ENCODE results near the gene LRP3. TPM values are rescaled to one million over a fixed set of nuclear protein-coding genes. Genes with fewer than 3 reads are reported as not detected.

The LRP3 gene
- total RNA-seq, 1 experiment from 2014 or later, result 29.0 TPM

DNA sequence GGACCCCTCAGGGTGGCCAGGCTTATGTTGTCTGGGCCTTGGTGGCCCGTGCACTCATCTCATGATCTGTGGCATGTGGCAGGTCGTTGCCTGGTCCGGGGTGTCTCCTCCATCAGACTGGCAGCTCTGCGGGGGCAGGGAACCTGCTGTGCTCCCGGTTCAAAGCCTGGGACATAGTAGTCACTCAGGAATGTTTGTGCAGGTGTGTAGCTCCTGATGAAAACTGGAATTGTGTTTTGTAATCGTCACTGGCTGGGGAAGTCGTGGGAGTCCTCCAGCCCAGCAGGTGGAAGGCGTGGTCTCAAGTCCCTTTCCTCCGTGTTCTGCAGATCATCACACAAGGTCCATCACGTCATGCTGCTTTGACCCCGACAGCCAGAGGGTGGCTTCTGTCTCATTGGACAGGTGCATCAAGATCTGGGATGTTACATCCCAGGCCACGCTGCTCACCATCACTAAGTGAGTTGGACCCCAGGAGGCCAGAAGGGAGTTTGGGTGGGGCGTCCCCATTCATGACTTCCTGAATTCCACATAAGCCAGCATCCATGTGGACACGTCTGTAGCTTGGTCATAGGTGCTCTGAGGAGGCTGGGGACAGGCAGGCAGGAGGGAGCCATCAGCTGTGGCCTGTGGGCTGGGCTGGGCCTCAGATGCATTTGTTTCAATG is 43.1 kb upstream of the LRP3 start:
- no TSS peak for BruUV-seq (replicated peaks)
- TF ChIP-seq, protein P1, sequence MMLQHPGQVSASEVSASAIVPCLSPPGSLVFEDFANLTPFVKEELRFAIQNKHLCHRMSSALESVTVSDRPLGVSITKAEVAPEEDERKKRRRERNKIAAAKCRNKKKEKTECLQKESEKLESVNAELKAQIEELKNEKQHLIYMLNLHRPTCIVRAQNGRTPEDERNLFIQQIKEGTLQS (IDR thresholded peaks at IDR 0.05), result no peak
- TF ChIP-seq, protein P2, sequence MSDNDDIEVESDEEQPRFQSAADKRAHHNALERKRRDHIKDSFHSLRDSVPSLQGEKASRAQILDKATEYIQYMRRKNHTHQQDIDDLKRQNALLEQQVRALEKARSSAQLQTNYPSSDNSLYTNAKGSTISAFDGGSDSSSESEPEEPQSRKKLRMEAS (IDR thresholded peaks at IDR 0.05), result no peak
- TF ChIP-seq SIN3A (IDR thresholded peaks at IDR 0.05; ENCODE audit: low read depth), result no peak
- no peak for TF ChIP-seq TCF7L2 (IDR thresholded peaks at IDR 0.05; ENCODE audit: borderline replicate concordance, extremely low read depth, insufficient read depth, insufficient read length)
- TF ChIP-seq YY1 (IDR thresholded peaks at IDR 0.05; ENCODE audit: extremely low read depth, insufficient replicate concordance, low read depth, low read length), result no peak
- TF ChIP-seq, protein P3, sequence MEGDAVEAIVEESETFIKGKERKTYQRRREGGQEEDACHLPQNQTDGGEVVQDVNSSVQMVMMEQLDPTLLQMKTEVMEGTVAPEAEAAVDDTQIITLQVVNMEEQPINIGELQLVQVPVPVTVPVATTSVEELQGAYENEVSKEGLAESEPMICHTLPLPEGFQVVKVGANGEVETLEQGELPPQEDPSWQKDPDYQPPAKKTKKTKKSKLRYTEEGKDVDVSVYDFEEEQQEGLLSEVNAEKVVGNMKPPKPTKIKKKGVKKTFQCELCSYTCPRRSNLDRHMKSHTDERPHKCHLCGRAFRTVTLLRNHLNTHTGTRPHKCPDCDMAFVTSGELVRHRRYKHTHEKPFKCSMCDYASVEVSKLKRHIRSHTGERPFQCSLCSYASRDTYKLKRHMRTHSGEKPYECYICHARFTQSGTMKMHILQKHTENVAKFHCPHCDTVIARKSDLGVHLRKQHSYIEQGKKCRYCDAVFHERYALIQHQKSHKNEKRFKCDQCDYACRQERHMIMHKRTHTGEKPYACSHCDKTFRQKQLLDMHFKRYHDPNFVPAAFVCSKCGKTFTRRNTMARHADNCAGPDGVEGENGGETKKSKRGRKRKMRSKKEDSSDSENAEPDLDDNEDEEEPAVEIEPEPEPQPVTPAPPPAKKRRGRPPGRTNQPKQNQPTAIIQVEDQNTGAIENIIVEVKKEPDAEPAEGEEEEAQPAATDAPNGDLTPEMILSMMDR (IDR thresholded peaks at IDR 0.05 in 2 of 3, conservative IDR thresholded peaks at IDR 0.05 in 1 of 3; ENCODE audit: borderline replicate concordance in 1 of 3, insufficient read depth in 1 of 3, low read depth in 2 of 3, low read length in 2 of 3), result no peak
- no peak for TF ChIP-seq JUND (IDR thresholded peaks at IDR 0.05)
- no peak for TF ChIP-seq EGR1 (IDR thresholded peaks at IDR 0.05; ENCODE audit: low read depth)
- TF ChIP-seq, protein P4, sequence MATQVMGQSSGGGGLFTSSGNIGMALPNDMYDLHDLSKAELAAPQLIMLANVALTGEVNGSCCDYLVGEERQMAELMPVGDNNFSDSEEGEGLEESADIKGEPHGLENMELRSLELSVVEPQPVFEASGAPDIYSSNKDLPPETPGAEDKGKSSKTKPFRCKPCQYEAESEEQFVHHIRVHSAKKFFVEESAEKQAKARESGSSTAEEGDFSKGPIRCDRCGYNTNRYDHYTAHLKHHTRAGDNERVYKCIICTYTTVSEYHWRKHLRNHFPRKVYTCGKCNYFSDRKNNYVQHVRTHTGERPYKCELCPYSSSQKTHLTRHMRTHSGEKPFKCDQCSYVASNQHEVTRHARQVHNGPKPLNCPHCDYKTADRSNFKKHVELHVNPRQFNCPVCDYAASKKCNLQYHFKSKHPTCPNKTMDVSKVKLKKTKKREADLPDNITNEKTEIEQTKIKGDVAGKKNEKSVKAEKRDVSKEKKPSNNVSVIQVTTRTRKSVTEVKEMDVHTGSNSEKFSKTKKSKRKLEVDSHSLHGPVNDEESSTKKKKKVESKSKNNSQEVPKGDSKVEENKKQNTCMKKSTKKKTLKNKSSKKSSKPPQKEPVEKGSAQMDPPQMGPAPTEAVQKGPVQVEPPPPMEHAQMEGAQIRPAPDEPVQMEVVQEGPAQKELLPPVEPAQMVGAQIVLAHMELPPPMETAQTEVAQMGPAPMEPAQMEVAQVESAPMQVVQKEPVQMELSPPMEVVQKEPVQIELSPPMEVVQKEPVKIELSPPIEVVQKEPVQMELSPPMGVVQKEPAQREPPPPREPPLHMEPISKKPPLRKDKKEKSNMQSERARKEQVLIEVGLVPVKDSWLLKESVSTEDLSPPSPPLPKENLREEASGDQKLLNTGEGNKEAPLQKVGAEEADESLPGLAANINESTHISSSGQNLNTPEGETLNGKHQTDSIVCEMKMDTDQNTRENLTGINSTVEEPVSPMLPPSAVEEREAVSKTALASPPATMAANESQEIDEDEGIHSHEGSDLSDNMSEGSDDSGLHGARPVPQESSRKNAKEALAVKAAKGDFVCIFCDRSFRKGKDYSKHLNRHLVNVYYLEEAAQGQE (IDR thresholded peaks at IDR 0.05; ENCODE audit: low read depth), result no peak
- TF ChIP-seq CEBPB (IDR thresholded peaks at IDR 0.05; ENCODE audit: low read depth), result no peak
- Histone ChIP-seq H3K9me2 (ENCODE audit: insufficient read depth) (no peaks in the 10 kb centered on the region), H3K4me2 (ENCODE audit: low read length) (no peak overlapping the region), H3K27ac (ENCODE audit: low read depth, low read length) (no peak overlapping the region), H3K36me3 (ENCODE audit: control insufficient read depth in 1 of 2, insufficient read depth in 2 of 2, low read length in 2 of 2) (no peaks in the 10 kb centered on the region), H3K27me3 (ENCODE audit: insufficient read depth, low read length) (no peaks in the 10 kb centered on the region), H2AFZ (ENCODE audit: low read depth, low read length, poor library complexity, severe bottlenecking) (no peak overlapping the region), H3K9me3 (ENCODE audit: control insufficient read depth in 1 of 2, insufficient read depth in 1 of 2, low read depth in 1 of 2, low read length in 2 of 2) (no peaks in the 10 kb centered on the region), H3K4me3 (replicated peaks in 1 of 2; ENCODE audit: low read depth in 1 of 2, low read length in 2 of 2) (no peak overlapping the region), H4K20me1 (ENCODE audit: insufficient read depth) (no peaks in the 10 kb centered on the region), H3K9ac (ENCODE audit: low read length) (no peak overlapping the region), H3K79me2 (ENCODE audit: insufficient read depth, low read length) (no peaks in the 10 kb centered on the region), H3K4me1 (ENCODE audit: control insufficient read depth in 1 of 2, insufficient read depth in 2 of 2, low read length in 2 of 2) (no peaks in the 10 kb centered on the region)
- DNase-seq (ENCODE audit: low read depth, low spot score) (no peak), ATAC-seq (no peak)
- RAD21 ChIA-PET (ENCODE audit: low non-redundant PET in 1 of 2, low total read pairs in 2 of 2, uncharacterized antibody in 2 of 2, unreplicated experiment in 2 of 2), result no interaction called here
- CTCF ChIA-PET, result interaction anchor here (1.0 to 2.1 kb wide), 2 partner anchors 33 kb away, joined by 4 to 5 read pairs; no protein-coding TSS in a partner anchor
- intact Hi-C loops (cut with micrococcal nuclease), result no loop called here
- POLR2A ChIA-PET, result no interaction called here

Measured in HCT116 (cell line).